K562 (cell line): ENCODE measurements around the gene PRSS8. TPM values are rescaled to one million over a fixed set of nuclear protein-coding genes. Genes with fewer than 3 reads are reported as not detected.

Experiments
- CTBP1 ChIP-seq: fragments of 450-650 bp; IDR thresholded peaks from 2 replicates; pipeline ENCODE4 v1.6.1; 2016; ENCODE audit warnings: borderline replicate concordance
- CXXC5 ChIP-seq: fragments of 250-450 bp; sonication (Bioruptor Pico); IDR thresholded peaks from 2 replicates; pipeline ENCODE4 v1.8.0; 2022; ENCODE audit warnings: inconsistent platforms, mild to moderate bottlenecking, moderate library complexity
- E2F5 ChIP-seq: sonication (generic); formaldehyde crosslinking; IDR thresholded peaks from 2 replicates; pipeline ENCODE4 v1.8.0; 2022; ENCODE audit warnings: mild to moderate bottlenecking, missing genetic modification reagents
- ELF2 ChIP-seq: fragments of 250-450 bp; sonication (Bioruptor Pico); IDR thresholded peaks from 2 replicates; pipeline ENCODE4 v1.5.0; 2021; ENCODE audit warnings: mild to moderate bottlenecking
- HDAC2 ChIP-seq: fragments of 450-650 bp; IDR thresholded peaks from 2 replicates; pipeline ENCODE4 v1.6.1; 2016; ENCODE audit warnings: mild to moderate bottlenecking
- KDM2B ChIP-seq: fragments of 250-450 bp; sonication (Bioruptor Pico); IDR thresholded peaks from 2 replicates; pipeline ENCODE4 v1.8.0; 2021; ENCODE audit warnings: mild to moderate bottlenecking, moderate library complexity
- MEF2A ChIP-seq: IDR thresholded peaks from 2 replicates; pipeline ENCODE4 v1.6.1; 2011; ENCODE audit warnings: low read depth, mild to moderate bottlenecking, low read length, moderate library complexity; ENCODE audit not compliant: control insufficient read depth
- MTF1 ChIP-seq: fragments of 250-450 bp; sonication (Bioruptor Pico); IDR thresholded peaks from 2 replicates; pipeline ENCODE4 v1.9.0; 2021; ENCODE audit warnings: moderate library complexity, mild to moderate bottlenecking, inconsistent platforms, borderline replicate concordance
- NR2C1 ChIP-seq, 2 experiments: fragments of 450-650 bp; IDR thresholded peaks; 2 replicates each; pipeline ENCODE4 v1.6.1; 2017; ENCODE audit warnings: mild to moderate bottlenecking in 2 of 2, antibody characterized with exemption in 1 of 2, inconsistent platforms in 1 of 2, missing compliant biosample characterization in 1 of 2, missing genetic modification characterization in 1 of 2
- RFX1 ChIP-seq: fragments of 450-650 bp; IDR thresholded peaks from 2 replicates; pipeline ENCODE4 v1.6.1; 2016; ENCODE audit warnings: mild to moderate bottlenecking, moderate library complexity
- SOX6 ChIP-seq: fragments of 450-650 bp; IDR thresholded peaks from 2 replicates; pipeline ENCODE4 v1.6.1; 2014; ENCODE audit warnings: mild to moderate bottlenecking
- SRF ChIP-seq, 2 experiments: fragments of 250-450, 450-650 bp in 1 of 2; sonication (Bioruptor Pico) in 1 of 2; sonication (generic) in 1 of 2; formaldehyde crosslinking; IDR thresholded peaks; 2 replicates each; pipeline versions ENCODE4 v1.5.0 to v1.5.1; 2020 to 2022; ENCODE audit warnings: mild to moderate bottlenecking in 1 of 2, missing genetic modification reagents in 1 of 2
- XRCC3 ChIP-seq: fragments of 450-650 bp; IDR thresholded peaks from 2 replicates; pipeline ENCODE4 v1.6.1; 2017; ENCODE audit warnings: mild to moderate bottlenecking, moderate library complexity
- ZEB2 ChIP-seq: fragments of 450-650 bp; IDR thresholded peaks from 2 replicates; pipeline ENCODE4 v1.6.1; 2016
- ZNF175 ChIP-seq: fragments of 200-800 bp; sonication (Bioruptor generic); IDR thresholded peaks from 2 replicates; pipeline ENCODE4 v1.6.1; 2016; ENCODE audit warnings: low read depth, mild to moderate bottlenecking, missing genetic modification characterization, missing compliant biosample characterization
- ZNF232 ChIP-seq: sonication (generic); formaldehyde crosslinking; IDR thresholded peaks from 2 replicates; pipeline ENCODE4 v1.8.0; 2022; ENCODE audit warnings: mild to moderate bottlenecking, missing genetic modification reagents
- ZNF639 ChIP-seq, 2 experiments: fragments of 200-800 bp in 1 of 2; sonication (Bioruptor generic) in 1 of 2; sonication (generic) in 1 of 2; formaldehyde crosslinking in 1 of 2; IDR thresholded peaks in 1 of 2; conservative IDR thresholded peaks in 1 of 2; 2 replicates each; pipeline versions ENCODE4 v1.5.0 to v1.6.1; 2016 to 2020; ENCODE audit warnings: missing compliant biosample characterization in 1 of 2, missing genetic modification characterization in 1 of 2, missing genetic modification reagents in 1 of 2
- ZNF696 ChIP-seq: fragments of 250-450 bp; sonication (Bioruptor Pico); conservative IDR thresholded peaks from 2 replicates; pipeline ENCODE4 v1.4.0; 2020; ENCODE audit warnings: mild to moderate bottlenecking, moderate library complexity
- polyA plus RNA-seq, 8 experiments: library from polyadenylated mRNA; depleted of rRNA in 4 of 8; stranded (reverse) in 5 of 8; unstranded in 3 of 8; fragments of >200 nt; fragmentation: Nextera tagmentation in 2 of 8; fragmentation: Illumina TruSeq in 1 of 8; extraction: Ambion mirVana in 2 of 8; extraction: Trizol in 1 of 8; gene quantifications; 2 replicates each; pipeline versions ENCODE4 v1.2.1 to v1.2.3, GENCODE V29; 2011 to 2014; ENCODE audit warnings: inconsistent platforms in 1 of 8, missing spikeins in 1 of 8
- total RNA-seq, 7 experiments: library from RNA; depleted of rRNA in 6 of 7; stranded (reverse); fragments of >200 nt in 6 of 7; fragmentation: Illumina TruSeq in 2 of 7; extraction: Trizol in 2 of 7; gene quantifications; 2 replicates each; pipeline versions ENCODE4 v1.2.1 to v1.2.3, GENCODE V29; 2011 to 2021; ENCODE audit warnings: low replicate concordance in 1 of 7
- TF ChIP-seq, protein P1 (sequence below): fragments of 250-450 bp; sonication (Bioruptor Pico); IDR thresholded peaks from 2 replicates; pipeline ENCODE4 v1.4.0; 2020; ENCODE audit warnings: borderline replicate concordance
- TF ChIP-seq, protein P2 (sequence below): fragments of 450-650 bp; IDR thresholded peaks from 2 replicates; pipeline ENCODE4 v1.6.1; 2017; ENCODE audit warnings: antibody characterized with exemption, mild to moderate bottlenecking

Gene PRSS8
- total and polyA plus RNA-seq, 9 of the 15 experiments (the other 6 are each of a cell fraction or from before 2014, with no cell fraction given), result 0.25 to 3.9 (median 1.3) TPM; not detected in 1

DNA sequence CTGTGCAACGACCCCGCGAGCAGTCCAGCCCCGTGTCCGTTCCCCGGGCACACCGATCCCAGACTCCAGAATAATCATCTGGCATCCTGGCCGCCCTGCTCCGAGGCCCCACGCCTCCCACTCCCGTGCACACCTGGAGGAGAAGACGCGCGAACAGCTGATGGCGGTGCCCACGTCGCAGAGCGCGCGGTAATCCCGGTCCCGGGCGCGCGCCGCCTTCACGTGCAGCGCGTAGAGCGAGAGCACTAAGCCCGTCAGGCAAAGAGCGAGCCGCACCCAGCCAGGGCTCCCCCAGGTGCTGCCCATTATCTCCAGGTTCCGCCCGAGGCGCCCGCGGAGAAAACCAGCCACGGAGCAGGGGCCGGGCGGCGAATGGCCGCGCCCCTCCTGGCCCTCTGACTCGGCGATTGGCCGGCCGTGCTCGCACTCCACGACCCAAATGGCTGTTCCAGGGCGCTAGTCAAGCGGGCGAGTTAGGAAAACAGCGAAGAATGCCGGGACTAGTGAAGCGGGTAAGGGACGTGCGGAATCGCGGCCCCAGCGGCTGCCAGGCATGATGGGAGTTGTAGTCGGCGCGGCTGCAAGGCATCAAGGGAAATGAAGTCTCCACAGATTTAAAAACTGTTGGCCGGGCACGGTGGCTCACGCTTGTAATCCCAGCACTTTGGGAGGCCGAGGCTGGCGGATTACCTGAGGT, 41.0 kb downstream of the PRSS8 start, which contains the start of gene VKORC1 (continued):
- TF ChIP-seq ZNF696 (CRISPR knock-in tag) (no peak), HDAC2 (peak; percentile 46; the same call in 1 of the 2 replicates), MTF1 (CRISPR knock-in tag) (no peak), NR2C1 (IDR thresholded peaks at IDR 0.05) (no peak), NR2C1 (tag; IDR thresholded peaks at IDR 0.05) (peak; percentile 66; the same call in 1 of the 2 replicates), ZEB2 (peak; percentile 83), XRCC3 (no peak), CTBP1 (peak; percentile 93), SRF (CRISPR knock-in tag; IDR thresholded peaks at IDR 0.05) (peak in 1 of 2 experiments; percentile 65; a peak in 1 of 4 replicates), ZNF232 (CRISPR knock-in tag) (no peak), SOX6 (peak; percentile 69; the same call in 1 of the 2 replicates), RFX1 (no peak), E2F5 (no peak), MEF2A (no peak), ELF2 (CRISPR knock-in tag) (no peak), CXXC5 (CRISPR knock-in tag) (peak; percentile 92), ZNF175 (CRISPR knock-in tag) (0 out of 2 replicates have a peak, but pooled peaks have one; percentile 58), KDM2B (CRISPR knock-in tag) (peak; percentile 12; the same call in 1 of the 2 replicates), ZNF639 (CRISPR knock-in tag; conservative IDR thresholded peaks at IDR 0.05 in 1 of 2, IDR thresholded peaks at IDR 0.05 in 1 of 2) (peak in 1 of 2 experiments; percentile 68; a peak in 1 of 4 replicates)
- TF ChIP-seq, protein P1, sequence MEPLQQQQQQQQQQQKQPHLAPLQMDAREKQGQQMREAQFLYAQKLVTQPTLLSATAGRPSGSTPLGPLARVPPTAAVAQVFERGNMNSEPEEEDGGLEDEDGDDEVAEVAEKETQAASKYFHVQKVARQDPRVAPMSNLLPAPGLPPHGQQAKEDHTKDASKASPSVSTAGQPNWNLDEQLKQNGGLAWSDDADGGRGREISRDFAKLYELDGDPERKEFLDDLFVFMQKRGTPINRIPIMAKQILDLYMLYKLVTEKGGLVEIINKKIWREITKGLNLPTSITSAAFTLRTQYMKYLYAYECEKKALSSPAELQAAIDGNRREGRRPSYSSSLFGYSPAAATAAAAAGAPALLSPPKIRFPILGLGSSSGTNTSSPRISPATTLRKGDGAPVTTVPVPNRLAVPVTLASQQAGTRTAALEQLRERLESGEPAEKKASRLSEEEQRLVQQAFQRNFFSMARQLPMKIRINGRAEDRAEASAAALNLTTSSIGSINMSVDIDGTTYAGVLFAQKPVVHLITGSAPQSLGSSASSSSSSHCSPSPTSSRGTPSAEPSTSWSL (CRISPR knock-in tag), result no peak
- TF ChIP-seq, protein P2, sequence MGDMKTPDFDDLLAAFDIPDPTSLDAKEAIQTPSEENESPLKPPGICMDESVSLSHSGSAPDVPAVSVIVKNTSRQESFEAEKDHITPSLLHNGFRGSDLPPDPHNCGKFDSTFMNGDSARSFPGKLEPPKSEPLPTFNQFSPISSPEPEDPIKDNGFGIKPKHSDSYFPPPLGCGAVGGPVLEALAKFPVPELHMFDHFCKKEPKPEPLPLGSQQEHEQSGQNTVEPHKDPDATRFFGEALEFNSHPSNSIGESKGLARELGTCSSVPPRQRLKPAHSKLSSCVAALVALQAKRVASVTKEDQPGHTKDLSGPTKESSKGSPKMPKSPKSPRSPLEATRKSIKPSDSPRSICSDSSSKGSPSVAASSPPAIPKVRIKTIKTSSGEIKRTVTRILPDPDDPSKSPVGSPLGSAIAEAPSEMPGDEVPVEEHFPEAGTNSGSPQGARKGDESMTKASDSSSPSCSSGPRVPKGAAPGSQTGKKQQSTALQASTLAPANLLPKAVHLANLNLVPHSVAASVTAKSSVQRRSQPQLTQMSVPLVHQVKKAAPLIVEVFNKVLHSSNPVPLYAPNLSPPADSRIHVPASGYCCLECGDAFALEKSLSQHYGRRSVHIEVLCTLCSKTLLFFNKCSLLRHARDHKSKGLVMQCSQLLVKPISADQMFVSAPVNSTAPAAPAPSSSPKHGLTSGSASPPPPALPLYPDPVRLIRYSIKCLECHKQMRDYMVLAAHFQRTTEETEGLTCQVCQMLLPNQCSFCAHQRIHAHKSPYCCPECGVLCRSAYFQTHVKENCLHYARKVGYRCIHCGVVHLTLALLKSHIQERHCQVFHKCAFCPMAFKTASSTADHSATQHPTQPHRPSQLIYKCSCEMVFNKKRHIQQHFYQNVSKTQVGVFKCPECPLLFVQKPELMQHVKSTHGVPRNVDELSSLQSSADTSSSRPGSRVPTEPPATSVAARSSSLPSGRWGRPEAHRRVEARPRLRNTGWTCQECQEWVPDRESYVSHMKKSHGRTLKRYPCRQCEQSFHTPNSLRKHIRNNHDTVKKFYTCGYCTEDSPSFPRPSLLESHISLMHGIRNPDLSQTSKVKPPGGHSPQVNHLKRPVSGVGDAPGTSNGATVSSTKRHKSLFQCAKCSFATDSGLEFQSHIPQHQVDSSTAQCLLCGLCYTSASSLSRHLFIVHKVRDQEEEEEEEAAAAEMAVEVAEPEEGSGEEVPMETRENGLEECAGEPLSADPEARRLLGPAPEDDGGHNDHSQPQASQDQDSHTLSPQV, result peak; percentile 40; the same call in 1 of the 2 replicates
